Measurements from ENCODE around the gene BEND5. TPM values are rescaled to one million over a fixed set of nuclear protein-coding genes. Genes with fewer than 3 reads are reported as not detected.

Gene BEND5
- total and polyA plus RNA-seq, 2 of the 4 experiments (the other 2 are of a cell fraction), result 1.1 to 1.3 TPM

DNA sequence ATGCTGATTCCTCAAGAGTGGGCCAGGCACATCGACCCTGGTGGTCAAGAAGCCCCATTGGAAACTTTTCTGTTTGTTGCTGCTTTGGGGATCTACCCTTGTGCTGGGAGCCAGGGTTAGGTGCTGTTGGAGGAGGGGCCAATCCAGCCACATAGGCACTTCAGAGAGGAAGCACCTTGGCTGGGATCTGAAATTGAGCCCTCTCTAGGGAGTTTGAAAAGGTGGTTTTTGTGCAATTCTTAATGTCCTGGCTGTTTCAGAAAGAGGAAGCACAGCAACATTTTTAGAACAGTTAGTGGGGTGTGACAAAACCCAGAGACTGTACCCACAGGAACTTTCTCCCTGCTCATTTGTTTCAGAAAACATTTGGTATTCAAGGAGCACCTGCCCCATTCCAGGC, 17.2 kb upstream of the BEND5 start:
- CTCF ChIA-PET, result no interaction called here

More for the DNA sequence above, 17.2 kb upstream of the BEND5 start:
- H2BK20ac ChIP-seq (ENCODE audit: low read depth, low read length), result no peak overlapping the region
- H4K91ac ChIP-seq (ENCODE audit: insufficient read depth, low read depth, low read length), result no peak overlapping the region
- no peak overlapping the region for H4K8ac ChIP-seq (ENCODE audit: low read depth in 2 of 2, low read length in 2 of 2)
- no peaks in the 10 kb centered on the region for H3K79me1 ChIP-seq (ENCODE audit: low read depth in 1 of 2, low read length in 2 of 2)
- H3K27me3 ChIP-seq (ENCODE audit: control insufficient read depth, insufficient read depth, low read length), result no peaks in the 10 kb centered on the region
- dilution Hi-C loops (cut with HindIII; ENCODE audit: low sequenced_read_pairs, unreplicated experiment) (no loop called here), intact Hi-C loops (cut with micrococcal nuclease) (no loop called here), in situ Hi-C loops (cut with MboI; ENCODE audit: low sequenced_read_pairs) (no loop called here)
- WGBS, 2 experiments (ENCODE audit: extremely low coverage in 2 of 2, insufficient read length in 1 of 2), result no CpG with 5 or more reads among the region's 1 CpG
- no peak overlapping the region for H3K27ac ChIP-seq (ENCODE audit: insufficient read depth, low read length)
- H2BK5ac ChIP-seq (ENCODE audit: low read depth, low read length, poor library complexity, severe bottlenecking), result no peak overlapping the region
- H2AK9ac ChIP-seq (replicated peaks; ENCODE audit: low read depth, low read length, poor library complexity), result no peak overlapping the region
- DNase-seq, result no peak
- H3K9me3 ChIP-seq (ENCODE audit: control insufficient read depth, insufficient read depth, low read length), result no peaks in the 10 kb centered on the region; the same call in 1 of the 2 replicates
- no peak overlapping the region for H2AFZ ChIP-seq (replicated peaks; ENCODE audit: low read length, poor library complexity)
- H3K4me2 ChIP-seq (ENCODE audit: low read depth, low read length), result no peak overlapping the region
- H3K23ac ChIP-seq (ENCODE audit: low read depth, low read length), result no peak overlapping the region
- H3K56ac ChIP-seq (ENCODE audit: extremely low read depth, insufficient read depth, low read length), result no peak overlapping the region
- no peak overlapping the region for H2BK15ac ChIP-seq (ENCODE audit: low read depth, low read length)
- no peak overlapping the region for H3K14ac ChIP-seq (replicated peaks; ENCODE audit: low read depth, low read length)
- H2AK5ac ChIP-seq (ENCODE audit: low read depth, low read length), result no peak overlapping the region
- H4K5ac ChIP-seq (ENCODE audit: low read depth, low read length), result no peak overlapping the region
- H3K4me3 ChIP-seq (ENCODE audit: insufficient read depth, low read depth, low read length), result no peak overlapping the region
- POLR2A ChIA-PET (ENCODE audit: unreplicated experiment), result no interaction called here
- ATAC-seq (ENCODE audit: low read depth), result no peak
- no peaks in the 10 kb centered on the region for H3K4me1 ChIP-seq (ENCODE audit: control insufficient read depth, insufficient read depth, low read length)
- TF ChIP-seq MAZ (IDR thresholded peaks at IDR 0.05; ENCODE audit: borderline replicate concordance, low read depth, low read length), result no peak
- TF ChIP-seq SMC3 (IDR thresholded peaks at IDR 0.05; ENCODE audit: low read depth, low read length), result no peak
- TF ChIP-seq FOS (IDR thresholded peaks at IDR 0.05; ENCODE audit: low read depth, low read length), result no peak
- no peak for TF ChIP-seq CTCF (conservative IDR thresholded peaks at IDR 0.05; ENCODE audit: low read depth, low read length)
- TF ChIP-seq RAD21 (IDR thresholded peaks at IDR 0.05; ENCODE audit: low read length), result no peak
- no peak for TF ChIP-seq RCOR1 (IDR thresholded peaks at IDR 0.05; ENCODE audit: insufficient replicate concordance, low read length)
- no peak for TF ChIP-seq NFE2L2 (IDR thresholded peaks at IDR 0.05; ENCODE audit: low read depth, low read length)
- no peak for TF ChIP-seq RFX5 (IDR thresholded peaks at IDR 0.05; ENCODE audit: low read depth, low read length)
- no peak for TF ChIP-seq MXI1 (IDR thresholded peaks at IDR 0.05; ENCODE audit: borderline replicate concordance, low read depth, low read length)
- no peak for TF ChIP-seq CHD1 (IDR thresholded peaks at IDR 0.05; ENCODE audit: low read depth, low read length)
- TF ChIP-seq BHLHE40 (IDR thresholded peaks at IDR 0.05; ENCODE audit: low read depth, low read length), result no peak
- no peak for TF ChIP-seq CEBPB (IDR thresholded peaks at IDR 0.05; ENCODE audit: low read depth, low read length)
- TF ChIP-seq USF2 (IDR thresholded peaks at IDR 0.05; ENCODE audit: low read depth, low read length), result no peak
- TF ChIP-seq MAFK (IDR thresholded peaks at IDR 0.05; ENCODE audit: low read depth, low read length), result no peak
- no peak for TF ChIP-seq POLR2A (IDR thresholded peaks at IDR 0.05; ENCODE audit: low read depth, low read length)
- no peak for TF ChIP-seq ELK1 (IDR thresholded peaks at IDR 0.05; ENCODE audit: borderline replicate concordance, low read depth, low read length)
- H3K18ac ChIP-seq (ENCODE audit: low read depth, low read length), result no peak overlapping the region
- no peaks in the 10 kb centered on the region for H3K9me1 ChIP-seq (ENCODE audit: insufficient read depth, low read length)
- no peaks in the 10 kb centered on the region for H3K36me3 ChIP-seq (ENCODE audit: control insufficient read depth, insufficient read depth, low read length)
- no peak overlapping the region for H2BK120ac ChIP-seq (ENCODE audit: low read depth, low read length)
- BruUV-seq (replicated peaks), result no TSS peak
- no peak overlapping the region for H3K9ac ChIP-seq (ENCODE audit: low read depth, low read length)
- no peaks in the 10 kb centered on the region for H4K20me1 ChIP-seq (ENCODE audit: insufficient read depth, low read length)
- no peak overlapping the region for H3K4ac ChIP-seq (ENCODE audit: low read depth, low read length)
